Loucy (cell line): ENCODE results near the gene ZKSCAN4.

Source experiments
- H2AFZ ChIP-seq: fragments of 200-600 bp; sonication (generic); 2 replicates; pipeline ENCODE4 v1.6.0; 2016; ENCODE audit warnings: antibody characterized with exemption, mild to moderate bottlenecking, low read length, moderate library complexity
- H3F3A ChIP-seq: fragments of 200-600 bp; 2 replicates; pipeline ENCODE4 v1.6.0; 2016; ENCODE audit warnings: antibody characterized with exemption, low read depth, mild to moderate bottlenecking
- H3K27me3 ChIP-seq: fragments of 200-600 bp; sonication (generic); 2 replicates; pipeline ENCODE4 v1.6.1; 2014; ENCODE audit warnings: low read length, mild to moderate bottlenecking; ENCODE audit not compliant: insufficient read depth, poor library complexity, severe bottlenecking
- H3K36me3 ChIP-seq: fragments of 200-600 bp; sonication (generic); 2 replicates; pipeline ENCODE4 v1.6.1; 2016; ENCODE audit warnings: low read length; ENCODE audit not compliant: insufficient read depth
- H3K4me1 ChIP-seq: fragments of 200-600 bp; sonication (generic); 2 replicates; pipeline ENCODE4 v1.5.1; 2014; ENCODE audit warnings: low read length, mild to moderate bottlenecking; ENCODE audit not compliant: insufficient read depth, poor library complexity, severe bottlenecking
- H3K4me2 ChIP-seq: fragments of 200-600 bp; sonication (generic); 2 replicates; pipeline ENCODE4 v1.6.0; 2014; ENCODE audit warnings: antibody characterized with exemption, low read length, low read depth, mild to moderate bottlenecking; ENCODE audit not compliant: poor library complexity, severe bottlenecking
- H3K4me3 ChIP-seq: fragments of 200-600 bp; sonication (generic); 2 replicates; pipeline ENCODE4 v1.5.1; 2014; ENCODE audit warnings: low read length, mild to moderate bottlenecking, mixed read lengths; ENCODE audit not compliant: poor library complexity, severe bottlenecking
- H3K79me2 ChIP-seq: fragments of 200-600 bp; sonication (generic); 2 replicates; pipeline ENCODE4 v1.6.1; 2014; ENCODE audit warnings: low read length; ENCODE audit not compliant: insufficient read depth
- H3K9ac ChIP-seq: fragments of 200-600 bp; sonication (generic); 2 replicates; pipeline ENCODE4 v1.6.0; 2014; ENCODE audit warnings: mild to moderate bottlenecking, low read depth, low read length, moderate library complexity; ENCODE audit not compliant: poor library complexity, severe bottlenecking
- H3K9me2 ChIP-seq: fragments of 200-600 bp; sonication (generic); replicated peaks from 2 replicates; pipeline ENCODE4 v1.6.1; 2016; ENCODE audit warnings: low read depth, low read length, mixed read lengths
- H3K9me3 ChIP-seq: fragments of 200-600 bp; sonication (generic); 2 replicates; pipeline ENCODE4 v1.6.1; 2014; ENCODE audit warnings: mild to moderate bottlenecking, antibody characterized with exemption, low read length, low read depth; ENCODE audit not compliant: insufficient read depth
- H4K20me1 ChIP-seq: fragments of 200-600 bp; sonication (generic); 2 replicates; pipeline ENCODE4 v1.6.0; 2014; ENCODE audit warnings: antibody characterized with exemption, low read length, mild to moderate bottlenecking; ENCODE audit not compliant: insufficient read depth, poor library complexity, severe bottlenecking
- EZH2phosphoT487 ChIP-seq: fragments of 200-600 bp; IDR thresholded peaks from 2 replicates; pipeline ENCODE4 v1.6.1; 2018; ENCODE audit warnings: antibody characterized with exemption, mild to moderate bottlenecking, moderate library complexity, borderline replicate concordance
- TF ChIP-seq, protein P1 (sequence below): fragments of 200-600 bp; sonication (generic); conservative IDR thresholded peaks from 2 replicates; pipeline ENCODE4 v1.5.1; 2014; ENCODE audit warnings: mild to moderate bottlenecking, antibody characterized with exemption, low read length

The ZKSCAN4 gene

DNA sequence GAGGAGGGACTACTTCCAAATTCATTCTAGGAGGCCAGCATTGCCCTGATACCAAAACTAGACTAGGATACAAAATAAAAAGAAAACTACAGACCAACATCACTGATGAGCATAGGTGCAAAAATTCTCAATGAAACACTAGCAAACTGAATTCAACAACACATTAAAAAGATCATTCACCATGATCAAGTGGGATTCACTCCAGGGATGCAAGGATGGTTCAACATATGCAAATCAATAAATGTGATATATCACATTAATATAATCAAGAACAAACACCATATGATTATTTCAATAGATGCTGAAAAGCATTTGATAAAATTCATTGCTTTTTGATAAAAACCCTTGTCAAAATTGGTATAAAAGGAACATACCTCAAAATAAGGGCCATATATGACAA lies 39.5 kb upstream of the ZKSCAN4 start:
- Histone ChIP-seq H3K4me2 (no peak overlapping the region), H3K9ac (no peak overlapping the region), H4K20me1 (no peaks in the 10 kb centered on the region), H3K4me1 (no peaks in the 10 kb centered on the region), H3K36me3 (peaks cover 24% of the 10 kb centered on the region), H3K9me2 (no peaks in the 10 kb centered on the region), H3K9me3 (no peaks in the 10 kb centered on the region), H3F3A (no peaks in the 10 kb centered on the region), H3K4me3 (no peak overlapping the region), H3K79me2 (no peaks in the 10 kb centered on the region), H2AFZ (no peak overlapping the region), H3K27me3 (no peaks in the 10 kb centered on the region)
- no peak for TF ChIP-seq EZH2phosphoT487
- TF ChIP-seq, protein P1, sequence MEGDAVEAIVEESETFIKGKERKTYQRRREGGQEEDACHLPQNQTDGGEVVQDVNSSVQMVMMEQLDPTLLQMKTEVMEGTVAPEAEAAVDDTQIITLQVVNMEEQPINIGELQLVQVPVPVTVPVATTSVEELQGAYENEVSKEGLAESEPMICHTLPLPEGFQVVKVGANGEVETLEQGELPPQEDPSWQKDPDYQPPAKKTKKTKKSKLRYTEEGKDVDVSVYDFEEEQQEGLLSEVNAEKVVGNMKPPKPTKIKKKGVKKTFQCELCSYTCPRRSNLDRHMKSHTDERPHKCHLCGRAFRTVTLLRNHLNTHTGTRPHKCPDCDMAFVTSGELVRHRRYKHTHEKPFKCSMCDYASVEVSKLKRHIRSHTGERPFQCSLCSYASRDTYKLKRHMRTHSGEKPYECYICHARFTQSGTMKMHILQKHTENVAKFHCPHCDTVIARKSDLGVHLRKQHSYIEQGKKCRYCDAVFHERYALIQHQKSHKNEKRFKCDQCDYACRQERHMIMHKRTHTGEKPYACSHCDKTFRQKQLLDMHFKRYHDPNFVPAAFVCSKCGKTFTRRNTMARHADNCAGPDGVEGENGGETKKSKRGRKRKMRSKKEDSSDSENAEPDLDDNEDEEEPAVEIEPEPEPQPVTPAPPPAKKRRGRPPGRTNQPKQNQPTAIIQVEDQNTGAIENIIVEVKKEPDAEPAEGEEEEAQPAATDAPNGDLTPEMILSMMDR, result no peak

DNA sequence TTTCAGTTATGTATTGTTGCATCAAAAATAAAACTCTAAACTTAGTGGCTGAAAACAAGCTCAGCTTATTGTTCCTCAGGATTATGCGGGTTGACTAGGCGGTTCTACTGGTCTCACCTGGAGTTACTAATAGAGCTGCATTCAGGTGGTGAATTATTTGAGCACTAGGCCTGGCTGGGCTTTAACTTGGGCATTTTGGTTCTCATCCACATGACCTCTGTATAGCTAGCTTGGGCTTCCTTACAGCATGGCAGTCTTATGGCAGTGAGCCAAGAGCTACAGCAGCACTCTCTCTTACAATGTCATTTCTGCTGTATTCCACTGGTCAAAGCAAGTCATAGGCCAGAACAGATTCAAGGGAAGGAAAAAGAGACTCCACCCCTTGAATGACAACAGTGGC lies 30.9 kb upstream of the ZKSCAN4 start:
- H3K4me1 ChIP-seq, result peaks cover 29% of the 10 kb centered on the region
- H3K9me2 ChIP-seq, result no peaks in the 10 kb centered on the region
- H3K9me3 ChIP-seq, result no peaks in the 10 kb centered on the region
- no peaks in the 10 kb centered on the region for H3F3A ChIP-seq
- H2AFZ ChIP-seq, result no peak overlapping the region
- peak overlapping the region; percentile 83 for H3K4me3 ChIP-seq
- H3K27me3 ChIP-seq, result no peaks in the 10 kb centered on the region
- TF ChIP-seq, protein P1, result no peak
- TF ChIP-seq EZH2phosphoT487, result no peak
- H3K79me2 ChIP-seq, result peaks cover 25% of the 10 kb centered on the region; the same call in 1 of the 2 replicates
- H4K20me1 ChIP-seq, result no peaks in the 10 kb centered on the region
- peak overlapping the region; percentile 66 for H3K4me2 ChIP-seq
- no peak overlapping the region for H3K9ac ChIP-seq
- H3K36me3 ChIP-seq, result peaks cover 11% of the 10 kb centered on the region

DNA sequence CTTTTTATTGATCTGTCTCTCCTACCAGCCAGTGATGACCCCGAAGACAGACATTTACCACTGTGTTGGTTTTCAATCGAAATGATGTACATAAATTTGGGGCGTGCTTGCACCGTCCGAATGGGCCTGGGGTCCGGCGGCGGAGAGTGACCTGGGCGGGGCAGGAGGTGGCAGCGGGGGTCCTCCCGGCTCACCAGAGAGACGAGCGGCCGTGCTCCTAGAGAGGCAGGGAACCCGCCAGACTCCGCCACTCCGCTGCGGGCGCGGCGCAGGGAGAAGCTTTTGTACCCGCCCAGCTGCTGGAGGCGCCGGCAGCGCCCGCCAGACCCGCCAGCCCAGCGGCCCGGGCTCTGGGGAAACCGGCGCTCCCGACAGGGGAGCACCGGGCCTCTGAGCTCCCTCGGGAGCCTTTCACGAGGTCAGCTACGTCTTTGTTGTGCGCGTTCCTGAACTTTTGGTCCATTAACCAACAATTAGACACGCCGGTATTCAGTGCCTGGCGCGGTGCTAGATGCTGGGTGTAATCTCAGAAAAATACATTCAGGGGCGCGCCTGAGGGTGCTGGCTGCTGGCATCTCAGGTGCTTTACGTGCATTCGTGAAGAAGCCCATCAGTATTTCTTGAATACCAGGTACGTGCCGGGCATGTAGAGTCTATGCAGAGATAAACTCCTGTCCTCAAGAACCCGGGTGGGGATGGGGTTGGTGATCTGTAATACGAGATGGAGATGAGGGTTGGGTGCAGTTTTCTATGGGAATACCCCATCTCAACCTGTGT lies 29.4 kb upstream of the ZKSCAN4 start, which contains the start of gene PGBD1:
Gene PGBD1 (plus strand): TSS at position 285 of the 777 bp plus-strand sequence. CDS start 2,242 bp downstream, outside the sequence.
- Histone ChIP-seq H3K9ac (peak within 1 kb of the TSS; percentile 79), H3K4me1 (peaks cover 29% of the 10 kb centered on the region), H3F3A (no peaks in the 10 kb centered on the region), H3K9me2 (no peaks in the 10 kb centered on the region), H3K79me2 (peaks cover 25% of the 10 kb centered on the region; the same call in 1 of the 2 replicates), H4K20me1 (no peaks in the 10 kb centered on the region), H3K9me3 (no peaks in the 10 kb centered on the region), H3K36me3 (peaks cover 10% of the 10 kb centered on the region; the same call in 1 of the 2 replicates), H2AFZ (peak within 1 kb of the TSS; percentile 89), H3K4me3 (peak within 1 kb of the TSS; percentile 83), H3K4me2 (peak within 1 kb of the TSS; percentile 66), H3K27me3 (no peaks in the 10 kb centered on the region)
- TF ChIP-seq EZH2phosphoT487, result no peak
- TF ChIP-seq, protein P1, result peak; percentile 16; the same call in 1 of the 2 replicates
